ENCODE data around the gene HDAC9. TPM values are rescaled to one million over a fixed set of nuclear protein-coding genes. Genes with fewer than 3 reads are reported as not detected.

HDAC9 gene
- total RNA-seq, 1 donor from 2014 or later: 32.4 TPM

- Histone ChIP-seq H3K9me3 (no peaks in the 10 kb centered on the region), H3K4me3 (no peak overlapping the region), H3K36me3 (no peaks in the 10 kb centered on the region), H3K4me1 (peaks cover 12% of the 10 kb centered on the region), H3K27me3 (no peaks in the 10 kb centered on the region), H3K27ac (no peak overlapping the region)
- DNase-seq (ENCODE audit: extremely low spot score in 2 of 2): no peak
- intact Hi-C loops (cut with DNase I): no loop called here
- TF ChIP-seq, protein P1, sequence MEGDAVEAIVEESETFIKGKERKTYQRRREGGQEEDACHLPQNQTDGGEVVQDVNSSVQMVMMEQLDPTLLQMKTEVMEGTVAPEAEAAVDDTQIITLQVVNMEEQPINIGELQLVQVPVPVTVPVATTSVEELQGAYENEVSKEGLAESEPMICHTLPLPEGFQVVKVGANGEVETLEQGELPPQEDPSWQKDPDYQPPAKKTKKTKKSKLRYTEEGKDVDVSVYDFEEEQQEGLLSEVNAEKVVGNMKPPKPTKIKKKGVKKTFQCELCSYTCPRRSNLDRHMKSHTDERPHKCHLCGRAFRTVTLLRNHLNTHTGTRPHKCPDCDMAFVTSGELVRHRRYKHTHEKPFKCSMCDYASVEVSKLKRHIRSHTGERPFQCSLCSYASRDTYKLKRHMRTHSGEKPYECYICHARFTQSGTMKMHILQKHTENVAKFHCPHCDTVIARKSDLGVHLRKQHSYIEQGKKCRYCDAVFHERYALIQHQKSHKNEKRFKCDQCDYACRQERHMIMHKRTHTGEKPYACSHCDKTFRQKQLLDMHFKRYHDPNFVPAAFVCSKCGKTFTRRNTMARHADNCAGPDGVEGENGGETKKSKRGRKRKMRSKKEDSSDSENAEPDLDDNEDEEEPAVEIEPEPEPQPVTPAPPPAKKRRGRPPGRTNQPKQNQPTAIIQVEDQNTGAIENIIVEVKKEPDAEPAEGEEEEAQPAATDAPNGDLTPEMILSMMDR (IDR thresholded peaks at IDR 0.05): no peak
- no peak for TF ChIP-seq POLR2A (IDR thresholded peaks at IDR 0.05)
- no peak for TF ChIP-seq POLR2AphosphoS5 (IDR thresholded peaks at IDR 0.05; ENCODE audit: insufficient read depth in 1 of 2, low read depth in 1 of 2)
These were observed 261.0 kb downstream of the HDAC9 start for GRCh38 chr7:18756378-18757050.

- H3K4me3 ChIP-seq: no peak overlapping the region
- no peaks in the 10 kb centered on the region for H3K27me3 ChIP-seq
- H3K36me3 ChIP-seq: no peaks in the 10 kb centered on the region
- intact Hi-C loops (cut with DNase I): loop anchor here (5.0 kb wide), 1 partner anchor 357 kb away; the partner anchor contains the start of gene TWIST1
- TF ChIP-seq, protein P1 (IDR thresholded peaks at IDR 0.05): no peak
- no peak for TF ChIP-seq POLR2A (IDR thresholded peaks at IDR 0.05)
- TF ChIP-seq POLR2AphosphoS5 (IDR thresholded peaks at IDR 0.05; ENCODE audit: insufficient read depth in 1 of 2, low read depth in 1 of 2): no peak
- no peaks in the 10 kb centered on the region for H3K9me3 ChIP-seq
- DNase-seq (ENCODE audit: extremely low spot score in 2 of 2): no peak
- H3K4me1 ChIP-seq: peaks cover under 1% of the 10 kb centered on the region
- no peak overlapping the region for H3K27ac ChIP-seq
These were observed 264.5 kb downstream of the HDAC9 start for GRCh38 chr7:18760046-18760445.

GRCh38 chr7:18760631-18761445 lies 265.3 kb downstream of the HDAC9 start:
- no peak for DNase-seq (ENCODE audit: extremely low spot score in 2 of 2)
- Histone ChIP-seq H3K27ac (no peak overlapping the region), H3K4me3 (no peak overlapping the region), H3K27me3 (no peaks in the 10 kb centered on the region), H3K4me1 (no peaks in the 10 kb centered on the region), H3K9me3 (no peaks in the 10 kb centered on the region), H3K36me3 (no peaks in the 10 kb centered on the region)
- intact Hi-C loops (cut with DNase I): loop anchor here (5.0 kb wide), 1 partner anchor 356 kb away; the partner anchor contains the start of gene TWIST1
- TF ChIP-seq, protein P1 (IDR thresholded peaks at IDR 0.05): no peak
- TF ChIP-seq POLR2A (IDR thresholded peaks at IDR 0.05) (no peak), POLR2AphosphoS5 (IDR thresholded peaks at IDR 0.05; ENCODE audit: insufficient read depth in 1 of 2, low read depth in 1 of 2) (no peak)

DNA sequence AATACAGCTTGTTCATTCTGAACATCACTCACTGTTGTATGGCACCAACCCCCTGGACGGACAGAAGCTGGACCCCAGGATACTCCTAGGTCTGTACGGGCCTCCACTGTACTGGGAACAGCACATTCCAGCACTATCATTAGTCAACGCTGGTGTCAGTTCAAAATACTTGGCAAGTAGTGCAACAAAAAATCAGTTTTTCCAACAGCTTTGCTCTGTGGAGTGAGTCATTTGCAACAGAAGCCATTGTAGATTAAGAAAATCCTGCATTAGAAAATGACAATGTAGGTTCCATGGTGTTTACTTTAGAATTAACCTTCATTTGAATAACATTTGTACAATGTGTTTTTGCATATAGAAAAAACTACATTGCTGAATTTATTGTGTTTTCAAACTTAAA lies 266.6 kb downstream of the HDAC9 start:
- no peaks in the 10 kb centered on the region for H3K9me3 ChIP-seq
- H3K27me3 ChIP-seq: no peaks in the 10 kb centered on the region
- H3K4me1 ChIP-seq: no peaks in the 10 kb centered on the region
- no peak overlapping the region for H3K4me3 ChIP-seq
- H3K36me3 ChIP-seq: no peaks in the 10 kb centered on the region
- no peak for DNase-seq (ENCODE audit: extremely low spot score in 2 of 2)
- TF ChIP-seq, protein P1 (IDR thresholded peaks at IDR 0.05): no peak
- no peak for TF ChIP-seq POLR2A (IDR thresholded peaks at IDR 0.05)
- no peak for TF ChIP-seq POLR2AphosphoS5 (IDR thresholded peaks at IDR 0.05; ENCODE audit: insufficient read depth in 1 of 2, low read depth in 1 of 2)
- intact Hi-C loops (cut with DNase I): loop anchor here (5.0 kb wide), 1 partner anchor 355 kb away; the partner anchor contains the start of gene TWIST1
- no peak overlapping the region for H3K27ac ChIP-seq

Measured in vagina (tissue), 2 donors.